ENCODE results near the gene KIFAP3.

DNA sequence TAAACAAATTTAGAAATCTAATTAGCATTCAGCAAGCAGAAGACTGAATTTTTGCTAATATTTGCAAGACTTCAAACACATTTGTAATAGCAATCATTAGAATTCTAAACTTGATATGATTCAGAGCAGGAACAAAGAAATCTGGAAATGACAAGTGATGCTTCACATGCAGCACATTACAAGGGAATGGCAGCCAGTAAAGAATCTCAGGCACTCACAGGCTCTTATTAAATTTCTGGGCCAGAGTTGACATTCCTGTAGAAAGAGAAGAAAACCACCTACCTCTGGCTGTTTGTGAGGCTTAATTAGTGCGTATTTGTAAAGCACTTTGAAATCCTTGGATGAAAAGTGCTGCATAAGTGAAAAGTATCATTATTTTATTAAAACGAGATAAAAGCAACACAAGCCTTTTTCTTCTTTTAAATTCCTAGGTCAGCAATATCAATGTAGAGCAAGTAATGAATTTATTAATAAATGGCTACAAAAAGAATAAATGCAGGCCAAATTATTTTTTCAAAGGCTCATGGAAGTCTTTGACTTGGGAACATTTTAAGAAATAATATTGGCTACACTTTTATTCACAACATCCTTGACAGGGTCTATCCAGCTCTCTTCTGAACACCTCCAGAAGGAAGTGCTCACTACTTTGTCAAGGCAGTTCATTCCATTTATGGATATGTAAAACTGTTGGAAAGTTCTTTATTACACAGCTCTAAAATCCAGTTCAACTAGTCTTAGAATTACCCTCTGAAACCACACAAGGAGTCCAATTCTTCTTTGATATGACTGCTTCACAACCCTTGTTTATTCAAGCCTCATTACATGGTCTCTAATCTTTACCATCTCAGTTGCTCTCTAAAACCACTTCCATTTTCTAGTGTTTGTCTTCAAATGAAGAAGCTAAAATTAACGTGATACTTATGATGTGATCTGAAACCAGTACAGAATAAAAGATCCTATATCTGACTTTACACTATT, 148.7 kb downstream of the KIFAP3 start:
- TF ChIP-seq, protein P1, sequence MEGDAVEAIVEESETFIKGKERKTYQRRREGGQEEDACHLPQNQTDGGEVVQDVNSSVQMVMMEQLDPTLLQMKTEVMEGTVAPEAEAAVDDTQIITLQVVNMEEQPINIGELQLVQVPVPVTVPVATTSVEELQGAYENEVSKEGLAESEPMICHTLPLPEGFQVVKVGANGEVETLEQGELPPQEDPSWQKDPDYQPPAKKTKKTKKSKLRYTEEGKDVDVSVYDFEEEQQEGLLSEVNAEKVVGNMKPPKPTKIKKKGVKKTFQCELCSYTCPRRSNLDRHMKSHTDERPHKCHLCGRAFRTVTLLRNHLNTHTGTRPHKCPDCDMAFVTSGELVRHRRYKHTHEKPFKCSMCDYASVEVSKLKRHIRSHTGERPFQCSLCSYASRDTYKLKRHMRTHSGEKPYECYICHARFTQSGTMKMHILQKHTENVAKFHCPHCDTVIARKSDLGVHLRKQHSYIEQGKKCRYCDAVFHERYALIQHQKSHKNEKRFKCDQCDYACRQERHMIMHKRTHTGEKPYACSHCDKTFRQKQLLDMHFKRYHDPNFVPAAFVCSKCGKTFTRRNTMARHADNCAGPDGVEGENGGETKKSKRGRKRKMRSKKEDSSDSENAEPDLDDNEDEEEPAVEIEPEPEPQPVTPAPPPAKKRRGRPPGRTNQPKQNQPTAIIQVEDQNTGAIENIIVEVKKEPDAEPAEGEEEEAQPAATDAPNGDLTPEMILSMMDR (IDR thresholded peaks at IDR 0.05; ENCODE audit: low read depth, low read length, poor library complexity, severe bottlenecking), result no peak
- TF ChIP-seq EZH2phosphoT487 (IDR thresholded peaks at IDR 0.05; ENCODE audit: borderline replicate concordance, low read length), result no peak
